Thyroid gland (tissue), 4 donors: ENCODE measurements around the gene ERC1.

Source experiments
- CTCF ChIP-seq, 6 experiments: fragments of 200-600 bp in 3 of 6; fragments of 450-650 bp in 3 of 6; sonication (generic) in 3 of 6; IDR thresholded peaks; one replicate each; pipeline ENCODE4 v1.5.1; 2016 to 2019; ENCODE audit warnings: antibody characterized with exemption in 6 of 6, mild to moderate bottlenecking in 2 of 6, inconsistent platforms in 1 of 6, moderate library complexity in 1 of 6
- POLR2A ChIP-seq, 2 donors: fragments of 450-650 bp; IDR thresholded peaks; one replicate each; pipeline ENCODE4 v1.6.1; 2017; ENCODE audit warnings: antibody characterized with exemption in 2 of 2, mild to moderate bottlenecking in 2 of 2, moderate library complexity in 1 of 2

GRCh38 chr12:1058423-1058822 is 67.4 kb downstream of the ERC1 start:
- TF ChIP-seq CTCF (IDR thresholded peaks at IDR 0.05) = no peak
- no peak for TF ChIP-seq POLR2A (IDR thresholded peaks at IDR 0.05)
